Measurements from ENCODE around the gene ZSWIM1. TPM values are rescaled to one million over a fixed set of nuclear protein-coding genes. Genes with fewer than 3 reads are reported as not detected.

The ZSWIM1 gene
- total and polyA plus RNA-seq, 2 of the 13 experiments (the other 11 are each of a cell fraction or from before 2014, with no cell fraction given), result 9.5 to 11.7 TPM

DNA sequence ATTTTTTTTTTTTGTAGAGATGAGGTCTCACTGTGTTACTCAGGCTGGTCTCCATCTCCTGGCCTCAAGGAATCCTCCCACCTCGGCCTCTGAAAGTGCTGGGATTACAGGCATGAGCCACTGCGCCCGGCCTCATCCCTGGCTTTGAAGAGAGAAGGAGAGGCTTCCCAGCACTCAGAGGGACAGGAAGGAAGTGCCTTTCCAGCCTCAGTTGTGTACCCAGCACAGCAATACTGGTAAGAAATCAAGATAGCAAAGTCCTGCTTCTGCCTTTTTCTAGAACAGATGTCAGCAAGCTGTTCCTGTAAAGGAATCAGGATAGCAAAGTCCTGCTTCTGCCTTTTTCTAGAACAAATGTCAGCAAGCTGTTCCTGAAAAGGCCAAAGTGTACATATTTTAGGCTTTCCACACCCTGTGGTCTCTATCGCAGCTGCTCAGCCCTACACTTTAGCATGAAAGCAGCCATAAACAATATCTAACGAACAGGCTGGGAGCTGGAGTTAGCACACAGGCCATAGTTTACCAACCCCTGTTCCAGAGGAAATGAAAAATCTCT lies 37.2 kb downstream of the ZSWIM1 start (continued):
- TF ChIP-seq, protein P1, sequence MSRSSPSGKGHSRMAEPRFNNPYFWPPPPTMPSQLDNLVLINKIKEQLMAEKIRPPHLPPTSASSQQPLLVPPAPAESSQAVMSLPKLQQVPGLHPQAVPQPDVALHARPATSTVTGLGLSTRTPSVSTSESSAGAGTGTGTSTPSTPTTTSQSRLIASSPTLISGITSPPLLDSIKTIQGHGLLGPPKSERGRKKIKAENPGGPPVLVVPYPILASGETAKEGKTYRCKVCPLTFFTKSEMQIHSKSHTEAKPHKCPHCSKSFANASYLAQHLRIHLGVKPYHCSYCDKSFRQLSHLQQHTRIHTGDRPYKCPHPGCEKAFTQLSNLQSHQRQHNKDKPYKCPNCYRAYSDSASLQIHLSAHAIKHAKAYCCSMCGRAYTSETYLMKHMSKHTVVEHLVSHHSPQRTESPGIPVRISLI (CRISPR knock-in tag; IDR thresholded peaks at IDR 0.05; ENCODE audit: borderline replicate concordance), result no peak
- TF ChIP-seq, protein P2, sequence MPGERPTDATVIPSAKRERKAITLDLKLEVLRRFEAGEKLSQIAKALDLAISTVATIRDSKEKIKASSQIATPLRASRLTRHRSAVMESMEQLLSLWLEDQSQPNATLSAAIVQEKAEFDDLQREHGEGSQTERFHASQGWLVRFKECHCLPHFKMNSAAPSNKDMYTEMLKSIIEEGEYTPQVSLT (CRISPR knock-in tag; IDR thresholded peaks at IDR 0.05; ENCODE audit: borderline replicate concordance, low read depth), result no peak
- TF ChIP-seq, protein P3, sequence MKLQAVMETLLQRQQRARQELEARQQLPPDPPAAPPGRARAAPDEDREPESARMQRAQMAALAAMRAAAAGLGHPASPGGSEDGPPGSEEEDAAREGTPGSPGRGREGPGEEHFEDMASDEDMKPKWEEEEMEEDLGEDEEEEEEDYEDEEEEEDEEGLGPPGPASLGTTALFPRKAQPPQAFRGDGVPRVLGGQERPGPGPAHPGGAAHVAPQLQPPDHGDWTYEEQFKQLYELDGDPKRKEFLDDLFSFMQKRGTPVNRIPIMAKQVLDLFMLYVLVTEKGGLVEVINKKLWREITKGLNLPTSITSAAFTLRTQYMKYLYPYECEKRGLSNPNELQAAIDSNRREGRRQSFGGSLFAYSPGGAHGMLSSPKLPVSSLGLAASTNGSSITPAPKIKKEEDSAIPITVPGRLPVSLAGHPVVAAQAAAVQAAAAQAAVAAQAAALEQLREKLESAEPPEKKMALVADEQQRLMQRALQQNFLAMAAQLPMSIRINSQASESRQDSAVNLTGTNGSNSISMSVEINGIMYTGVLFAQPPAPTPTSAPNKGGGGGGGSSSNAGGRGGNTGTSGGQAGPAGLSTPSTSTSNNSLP (IDR thresholded peaks at IDR 0.05; ENCODE audit: low read depth, low read length), result no peak
- TF ChIP-seq, protein P4, sequence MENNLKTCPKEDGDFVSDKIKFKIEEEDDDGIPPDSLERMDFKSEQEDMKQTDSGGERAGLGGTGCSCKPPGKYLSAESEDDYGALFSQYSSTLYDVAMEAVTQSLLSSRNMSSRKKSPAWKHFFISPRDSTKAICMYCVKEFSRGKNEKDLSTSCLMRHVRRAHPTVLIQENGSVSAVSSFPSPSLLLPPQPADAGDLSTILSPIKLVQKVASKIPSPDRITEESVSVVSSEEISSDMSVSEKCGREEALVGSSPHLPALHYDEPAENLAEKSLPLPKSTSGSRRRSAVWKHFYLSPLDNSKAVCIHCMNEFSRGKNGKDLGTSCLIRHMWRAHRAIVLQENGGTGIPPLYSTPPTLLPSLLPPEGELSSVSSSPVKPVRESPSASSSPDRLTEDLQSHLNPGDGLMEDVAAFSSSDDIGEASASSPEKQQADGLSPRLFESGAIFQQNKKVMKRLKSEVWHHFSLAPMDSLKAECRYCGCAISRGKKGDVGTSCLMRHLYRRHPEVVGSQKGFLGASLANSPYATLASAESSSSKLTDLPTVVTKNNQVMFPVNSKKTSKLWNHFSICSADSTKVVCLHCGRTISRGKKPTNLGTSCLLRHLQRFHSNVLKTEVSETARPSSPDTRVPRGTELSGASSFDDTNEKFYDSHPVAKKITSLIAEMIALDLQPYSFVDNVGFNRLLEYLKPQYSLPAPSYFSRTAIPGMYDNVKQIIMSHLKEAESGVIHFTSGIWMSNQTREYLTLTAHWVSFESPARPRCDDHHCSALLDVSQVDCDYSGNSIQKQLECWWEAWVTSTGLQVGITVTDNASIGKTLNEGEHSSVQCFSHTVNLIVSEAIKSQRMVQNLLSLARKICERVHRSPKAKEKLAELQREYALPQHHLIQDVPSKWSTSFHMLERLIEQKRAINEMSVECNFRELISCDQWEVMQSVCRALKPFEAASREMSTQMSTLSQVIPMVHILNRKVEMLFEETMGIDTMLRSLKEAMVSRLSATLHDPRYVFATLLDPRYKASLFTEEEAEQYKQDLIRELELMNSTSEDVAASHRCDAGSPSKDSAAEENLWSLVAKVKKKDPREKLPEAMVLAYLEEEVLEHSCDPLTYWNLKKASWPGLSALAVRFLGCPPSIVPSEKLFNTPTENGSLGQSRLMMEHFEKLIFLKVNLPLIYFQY (CRISPR knock-in tag; IDR thresholded peaks at IDR 0.05; ENCODE audit: borderline replicate concordance), result no peak
- peak; percentile 49 for TF ChIP-seq GATAD2A (CRISPR knock-in tag; IDR thresholded peaks at IDR 0.05)
- TF ChIP-seq, protein P5, sequence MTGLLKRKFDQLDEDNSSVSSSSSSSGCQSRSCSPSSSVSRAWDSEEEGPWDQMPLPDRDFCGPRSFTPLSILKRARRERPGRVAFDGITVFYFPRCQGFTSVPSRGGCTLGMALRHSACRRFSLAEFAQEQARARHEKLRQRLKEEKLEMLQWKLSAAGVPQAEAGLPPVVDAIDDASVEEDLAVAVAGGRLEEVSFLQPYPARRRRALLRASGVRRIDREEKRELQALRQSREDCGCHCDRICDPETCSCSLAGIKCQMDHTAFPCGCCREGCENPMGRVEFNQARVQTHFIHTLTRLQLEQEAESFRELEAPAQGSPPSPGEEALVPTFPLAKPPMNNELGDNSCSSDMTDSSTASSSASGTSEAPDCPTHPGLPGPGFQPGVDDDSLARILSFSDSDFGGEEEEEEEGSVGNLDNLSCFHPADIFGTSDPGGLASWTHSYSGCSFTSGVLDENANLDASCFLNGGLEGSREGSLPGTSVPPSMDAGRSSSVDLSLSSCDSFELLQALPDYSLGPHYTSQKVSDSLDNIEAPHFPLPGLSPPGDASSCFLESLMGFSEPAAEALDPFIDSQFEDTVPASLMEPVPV (CRISPR knock-in tag; IDR thresholded peaks at IDR 0.05), result no peak
- no peak for TF ChIP-seq ZBTB7A (CRISPR knock-in tag; IDR thresholded peaks at IDR 0.05)
- TF ChIP-seq ZNF20 (CRISPR knock-in tag; IDR thresholded peaks at IDR 0.05), result no peak
- no peak for TF ChIP-seq HDAC6 (IDR thresholded peaks at IDR 0.05; ENCODE audit: low read depth, low read length)
- TF ChIP-seq HDAC2 (CRISPR knock-in tag; IDR thresholded peaks at IDR 0.05), result no peak
- TF ChIP-seq NAIF1 (CRISPR knock-in tag; IDR thresholded peaks at IDR 0.05; ENCODE audit: borderline replicate concordance), result 0 out of 2 replicates have a peak, but pooled peaks have one; percentile 55
- no peak for TF ChIP-seq FOSL1 (CRISPR knock-in tag; IDR thresholded peaks at IDR 0.05; ENCODE audit: borderline replicate concordance)
- no peak for TF ChIP-seq FIP1L1 (IDR thresholded peaks at IDR 0.05; ENCODE audit: borderline replicate concordance, insufficient read depth, low read depth, low read length)
- TF ChIP-seq PHB2 (IDR thresholded peaks at IDR 0.05; ENCODE audit: partially characterized antibody), result no peak
- TF ChIP-seq ZKSCAN5 (CRISPR knock-in tag; IDR thresholded peaks at IDR 0.05), result no peak
- TF ChIP-seq, protein P6, sequence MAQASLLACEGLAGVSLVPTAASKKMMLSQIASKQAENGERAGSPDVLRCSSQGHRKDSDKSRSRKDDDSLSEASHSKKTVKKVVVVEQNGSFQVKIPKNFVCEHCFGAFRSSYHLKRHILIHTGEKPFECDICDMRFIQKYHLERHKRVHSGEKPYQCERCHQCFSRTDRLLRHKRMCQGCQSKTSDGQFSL (CRISPR knock-in tag; IDR thresholded peaks at IDR 0.05), result no peak
- TF ChIP-seq ELF3 (CRISPR knock-in tag; IDR thresholded peaks at IDR 0.05), result 0 out of 2 replicates have a peak, but pooled peaks have one; percentile 10
- no peak for TF ChIP-seq RFX5 (IDR thresholded peaks at IDR 0.05; ENCODE audit: low read depth, low read length)
- TF ChIP-seq ZFP1 (CRISPR knock-in tag; IDR thresholded peaks at IDR 0.05), result no peak
- TF ChIP-seq ZBTB1 (CRISPR knock-in tag; IDR thresholded peaks at IDR 0.05; ENCODE audit: borderline replicate concordance), result no peak
- no peak for TF ChIP-seq ASH2L (IDR thresholded peaks at IDR 0.05; ENCODE audit: insufficient read length, low read depth, low read length)
- no peak for TF ChIP-seq RBFOX2 (IDR thresholded peaks at IDR 0.05; ENCODE audit: low read depth, low read length)
